Ovary (tissue), 9 donors: ENCODE results near the gene NDUFA3. TPM values are rescaled to one million over a fixed set of nuclear protein-coding genes. Genes with fewer than 3 reads are reported as not detected.

Source experiments
- DNase-seq, 5 donors: peaks; one replicate each; pipeline ENCODE4 v3.0.0-alpha.2; 2019 to 2020
- H3K27ac ChIP-seq, 2 donors: fragments of 200-600 bp; one replicate each; pipeline versions ENCODE4 v1.5.1 to v1.8.0; 2019 to 2022
- H3K27me3 ChIP-seq: fragments of 200-600 bp; one replicate; pipeline ENCODE4 v1.8.0; 2022
- H3K36me3 ChIP-seq: fragments of 200-600 bp; sonication (generic); one replicate; pipeline ENCODE4 v1.5.1; 2019
- H3K4me1 ChIP-seq: one replicate; pipeline ENCODE4 v1.8.1; 2013; ENCODE audit warnings: mild to moderate bottlenecking, moderate library complexity; ENCODE audit not compliant: insufficient read depth
- H3K4me3 ChIP-seq: fragments of 200-600 bp; sonication (generic); one replicate; pipeline ENCODE4 v1.5.1; 2017
- H3K9me3 ChIP-seq, 2 donors: fragments of 200-600 bp in 1 of 2; sonication (generic) in 1 of 2; one replicate each; pipeline versions ENCODE4 v1.5.1 to v1.8.1; 2013 to 2019; ENCODE audit warnings: mild to moderate bottlenecking in 1 of 2, moderate library complexity in 1 of 2
- CTCF ChIP-seq, 3 donors: fragments of 450-650 bp in 2 of 3; fragments of 200-600 bp in 1 of 3; IDR thresholded peaks; one replicate each; pipeline versions ENCODE4 v1.5.1 to v1.8.0; 2016 to 2022; ENCODE audit warnings: antibody characterized with exemption in 3 of 3, mild to moderate bottlenecking in 1 of 3
- EP300 ChIP-seq: sonication (generic); formaldehyde crosslinking; IDR thresholded peaks from one replicate; pipeline ENCODE4 v1.6.1; 2017; ENCODE audit warnings: antibody characterized with exemption
- POLR2A ChIP-seq: fragments of 450-650 bp; IDR thresholded peaks from one replicate; pipeline ENCODE4 v1.6.1; 2017; ENCODE audit warnings: antibody characterized with exemption, mild to moderate bottlenecking, moderate library complexity
- WGBS, 3 donors: extraction: QIAGEN DNeasy Blood & Tissue Kit in 1 of 3; methylation state at CpG; one replicate each; pipeline versions ENCODE4 v1.1.5 to v1.1.7; 2013 to 2017; 5-methylcytosine and 5-hydroxymethylcytosine counted together
- intact Hi-C, 4 donors: fragments of 100-400 bp; cut with DNase I; formaldehyde crosslinking; loops; one replicate each; pipeline versions ENCODE4 v1.11.0 to v1.15.1; 2022 to 2023
- polyA plus RNA-seq, 2 donors: library from polyadenylated mRNA; stranded (reverse); fragments of 200-250 nt in 1 of 2; fragments of 350-450 nt in 1 of 2; fragmentation: Illumina TruSeq in 1 of 2; extraction: RNeasy Lipid Tissue Mini Kit (QIAGEN cat#74804) in 1 of 2; gene quantifications; one replicate each; pipeline ENCODE4 v1.2.3, GENCODE V29; 2013 to 2014
- total RNA-seq, 7 donors: library from RNA; depleted of rRNA in 2 of 7; stranded (reverse); fragments of >200 nt in 2 of 7; fragmentation: NEBNext Ultra II Directional in 3 of 7; extraction: Animal tissue kit (Norgen Biotek cat#: 25700) in 3 of 7; gene quantifications; one replicate each; pipeline versions ENCODE4 v1.1.0 to v1.2.4, GENCODE V29; 2016 to 2023
- donor health status: DM: no; HTN: no; CAD: no; lungs with moderate emphysema.
- donor health status: DM: no; HTN: no; CAD: no.
- donor health status: Bipolar disorder and iron deficiency.
- donor health status: DM: yes; HTN: yes; CAD: no.
- donor health status: DM: no; HTN: no; CAD: no.
- donor health status: DM: yes; HTN: yes; CAD: no.

The NDUFA3 gene
- total and polyA plus RNA-seq, 9 donors: 6.2 to 110 (median 82.1) TPM

- Histone ChIP-seq H3K4me1 (no peaks in the 10 kb centered on the region), H3K9me3 (no peaks in the 10 kb centered on the region), H3K27ac (no peak overlapping the region), H3K36me3 (no peaks in the 10 kb centered on the region), H3K4me3 (no peak overlapping the region), H3K27me3 (no peaks in the 10 kb centered on the region)
- TF ChIP-seq POLR2A (no peak), CTCF (IDR thresholded peaks at IDR 0.05) (no peak), EP300 (no peak)
- 50 to 58% (median 52%) methylated on average over 10 of the region's 10 CpGs for WGBS, 3 donors
- DNase-seq: no peak
- intact Hi-C loops: no loop called here
Observed at GRCh38 chr19:54133312-54133956, 30.8 kb downstream of the NDUFA3 start.

- no peak for TF ChIP-seq EP300
- TF ChIP-seq CTCF (IDR thresholded peaks at IDR 0.05): no peak
- TF ChIP-seq POLR2A: no peak
- no peaks in the 10 kb centered on the region for H3K36me3 ChIP-seq
- peaks cover 2% of the 10 kb centered on the region for H3K4me1 ChIP-seq
- no peaks in the 10 kb centered on the region for H3K9me3 ChIP-seq
- no peaks in the 10 kb centered on the region for H3K27me3 ChIP-seq
- 50 to 61% (median 60%) methylated on average over 2 of the region's 2 CpGs for WGBS, 3 donors
- DNase-seq: no peak
- intact Hi-C loops: no loop called here
- H3K27ac ChIP-seq: no peak overlapping the region
- no peak overlapping the region for H3K4me3 ChIP-seq
Observed at GRCh38 chr19:54133957-54134590, 31.4 kb downstream of the NDUFA3 start.

GRCh38 chr19:54136086-54136863 lies 33.6 kb downstream of the NDUFA3 start:
- no peaks in the 10 kb centered on the region for H3K36me3 ChIP-seq
- H3K9me3 ChIP-seq: no peaks in the 10 kb centered on the region
- no peak for DNase-seq
- no peak overlapping the region for H3K27ac ChIP-seq
- peaks cover 4% of the 10 kb centered on the region for H3K4me1 ChIP-seq
- H3K4me3 ChIP-seq: peak overlapping the region; percentile 34
- intact Hi-C loops: no loop called here
- H3K27me3 ChIP-seq: no peaks in the 10 kb centered on the region
- 3 to 4% (median 4%) methylated on average over 30 of the region's 30 CpGs for WGBS, 3 donors
- no peak for TF ChIP-seq POLR2A
- no peak for TF ChIP-seq CTCF (IDR thresholded peaks at IDR 0.05)
- no peak for TF ChIP-seq EP300

- Histone ChIP-seq H3K4me1 (peaks cover 4% of the 10 kb centered on the region), H3K4me3 (peak overlapping the region; percentile 100), H3K27me3 (no peaks in the 10 kb centered on the region), H3K36me3 (no peaks in the 10 kb centered on the region), H3K9me3 (no peaks in the 10 kb centered on the region), H3K27ac (peak overlapping the region; percentile 77 to 87)
- TF ChIP-seq EP300: peak; percentile 9
- no peak for TF ChIP-seq CTCF (IDR thresholded peaks at IDR 0.05)
- TF ChIP-seq POLR2A: no peak
- DNase-seq: peak; percentile 99
- intact Hi-C loops: no loop called here
- WGBS, 3 donors: 0% methylated on average over 46 of the region's 46 CpGs
Observed at GRCh38 chr19:54136864-54137698, 34.4 kb downstream of the NDUFA3 start.
